IMR-90 (cell line): Measurements from ENCODE around the gene CNKSR3.

Experiments
- BHLHE40 ChIP-seq: fragments of 150-350 bp; IDR thresholded peaks from 2 replicates; pipeline ENCODE4 v1.6.1; 2016; ENCODE audit warnings: mild to moderate bottlenecking, low read depth, low read length
- CEBPB ChIP-seq: IDR thresholded peaks from 2 replicates; pipeline ENCODE4 v1.6.1; 2012; ENCODE audit warnings: low read depth, low read length, improper control_type of control experiment
- CHD1 ChIP-seq: IDR thresholded peaks from 2 replicates; pipeline ENCODE4 v1.6.1; 2012; ENCODE audit warnings: low read depth, low read length, improper control_type of control experiment
- MAFK ChIP-seq: IDR thresholded peaks from 2 replicates; pipeline ENCODE4 v1.6.1; 2012; ENCODE audit warnings: low read depth, low read length, improper control_type of control experiment
- MXI1 ChIP-seq: IDR thresholded peaks from 2 replicates; pipeline ENCODE4 v1.6.1; 2012; ENCODE audit warnings: low read depth, mild to moderate bottlenecking, low read length, moderate library complexity, borderline replicate concordance
- POLR2A ChIP-seq: IDR thresholded peaks from 2 replicates; pipeline ENCODE4 v1.6.1; 2012; ENCODE audit warnings: mild to moderate bottlenecking, low read depth, low read length
- RAD21 ChIP-seq: IDR thresholded peaks from 2 replicates; pipeline ENCODE4 v1.6.1; 2012; ENCODE audit warnings: low read length, improper control_type of control experiment
- RCOR1 ChIP-seq: IDR thresholded peaks from 2 replicates; pipeline ENCODE4 v1.6.1; 2012; ENCODE audit warnings: mild to moderate bottlenecking, low read length, improper control_type of control experiment; ENCODE audit not compliant: insufficient replicate concordance
- RFX5 ChIP-seq: IDR thresholded peaks from 2 replicates; pipeline ENCODE4 v1.8.0; 2012; ENCODE audit warnings: low read depth, mild to moderate bottlenecking, low read length, moderate library complexity
- TF ChIP-seq, protein P1 (sequence below): conservative IDR thresholded peaks from 2 replicates; pipeline ENCODE4 v1.5.1; 2012; ENCODE audit warnings: mild to moderate bottlenecking, low read depth, low read length, improper control_type of control experiment
- TF ChIP-seq, protein P2 (sequence below): fragments of 150-350 bp; IDR thresholded peaks from 2 replicates; pipeline ENCODE4 v1.6.1; 2016; ENCODE audit warnings: low read depth, mild to moderate bottlenecking, low read length, moderate library complexity, borderline replicate concordance

DNA sequence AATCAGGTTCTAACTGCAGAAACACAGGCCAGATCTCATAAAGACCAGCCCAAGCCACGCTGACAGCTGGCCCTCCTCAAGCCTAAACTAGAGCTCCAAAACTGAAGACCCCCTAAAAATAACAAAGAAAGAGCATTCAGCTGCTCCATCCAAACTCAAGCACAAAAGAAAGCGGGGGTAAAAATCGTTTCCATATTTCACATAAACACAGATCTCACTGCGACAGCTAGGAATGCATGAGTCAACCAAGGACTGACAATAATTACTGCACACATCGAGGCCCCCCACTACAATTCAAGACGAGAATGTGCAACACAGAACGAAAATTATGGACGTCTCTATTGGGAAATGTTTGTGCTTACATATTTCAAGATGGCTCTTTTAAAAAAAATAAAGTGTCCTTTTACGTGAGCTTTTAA is 31.1 kb downstream of the CNKSR3 start:
- TF ChIP-seq POLR2A (no peak), CEBPB (peak; percentile 56; the same call in 1 of the 2 replicates), RCOR1 (no peak), RFX5 (no peak), RAD21 (no peak), BHLHE40 (no peak), MXI1 (no peak), MAFK (no peak), CHD1 (no peak)
- TF ChIP-seq, protein P1, sequence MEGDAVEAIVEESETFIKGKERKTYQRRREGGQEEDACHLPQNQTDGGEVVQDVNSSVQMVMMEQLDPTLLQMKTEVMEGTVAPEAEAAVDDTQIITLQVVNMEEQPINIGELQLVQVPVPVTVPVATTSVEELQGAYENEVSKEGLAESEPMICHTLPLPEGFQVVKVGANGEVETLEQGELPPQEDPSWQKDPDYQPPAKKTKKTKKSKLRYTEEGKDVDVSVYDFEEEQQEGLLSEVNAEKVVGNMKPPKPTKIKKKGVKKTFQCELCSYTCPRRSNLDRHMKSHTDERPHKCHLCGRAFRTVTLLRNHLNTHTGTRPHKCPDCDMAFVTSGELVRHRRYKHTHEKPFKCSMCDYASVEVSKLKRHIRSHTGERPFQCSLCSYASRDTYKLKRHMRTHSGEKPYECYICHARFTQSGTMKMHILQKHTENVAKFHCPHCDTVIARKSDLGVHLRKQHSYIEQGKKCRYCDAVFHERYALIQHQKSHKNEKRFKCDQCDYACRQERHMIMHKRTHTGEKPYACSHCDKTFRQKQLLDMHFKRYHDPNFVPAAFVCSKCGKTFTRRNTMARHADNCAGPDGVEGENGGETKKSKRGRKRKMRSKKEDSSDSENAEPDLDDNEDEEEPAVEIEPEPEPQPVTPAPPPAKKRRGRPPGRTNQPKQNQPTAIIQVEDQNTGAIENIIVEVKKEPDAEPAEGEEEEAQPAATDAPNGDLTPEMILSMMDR, result no peak
- TF ChIP-seq, protein P2, sequence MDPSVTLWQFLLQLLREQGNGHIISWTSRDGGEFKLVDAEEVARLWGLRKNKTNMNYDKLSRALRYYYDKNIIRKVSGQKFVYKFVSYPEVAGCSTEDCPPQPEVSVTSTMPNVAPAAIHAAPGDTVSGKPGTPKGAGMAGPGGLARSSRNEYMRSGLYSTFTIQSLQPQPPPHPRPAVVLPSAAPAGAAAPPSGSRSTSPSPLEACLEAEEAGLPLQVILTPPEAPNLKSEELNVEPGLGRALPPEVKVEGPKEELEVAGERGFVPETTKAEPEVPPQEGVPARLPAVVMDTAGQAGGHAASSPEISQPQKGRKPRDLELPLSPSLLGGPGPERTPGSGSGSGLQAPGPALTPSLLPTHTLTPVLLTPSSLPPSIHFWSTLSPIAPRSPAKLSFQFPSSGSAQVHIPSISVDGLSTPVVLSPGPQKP, result no peak
